Esophagus muscularis mucosa (tissue), 3 donors: Measurements from ENCODE around the gene MMP17.

ENCODE experiments used
- POLR2A ChIP-seq: fragments of 450-650 bp; IDR thresholded peaks from one replicate; pipeline ENCODE4 v1.6.1; 2017; ENCODE audit warnings: antibody characterized with exemption, moderate library complexity, mild to moderate bottlenecking, low read depth
- POLR2AphosphoS5 ChIP-seq, 2 donors: sonication (generic); formaldehyde crosslinking; IDR thresholded peaks; one replicate each; pipeline ENCODE4 v1.6.1; 2017; ENCODE audit warnings: antibody characterized with exemption in 2 of 2
- TF ChIP-seq, protein P1 (sequence below), 3 experiments: fragments of 200-600 bp in 2 of 3; fragments of 450-650 bp in 1 of 3; sonication (generic) in 2 of 3; IDR thresholded peaks; one replicate each; pipeline ENCODE4 v1.5.1; 2017 to 2019; ENCODE audit warnings: antibody characterized with exemption in 3 of 3, mild to moderate bottlenecking in 2 of 3, moderate library complexity in 1 of 3

DNA sequence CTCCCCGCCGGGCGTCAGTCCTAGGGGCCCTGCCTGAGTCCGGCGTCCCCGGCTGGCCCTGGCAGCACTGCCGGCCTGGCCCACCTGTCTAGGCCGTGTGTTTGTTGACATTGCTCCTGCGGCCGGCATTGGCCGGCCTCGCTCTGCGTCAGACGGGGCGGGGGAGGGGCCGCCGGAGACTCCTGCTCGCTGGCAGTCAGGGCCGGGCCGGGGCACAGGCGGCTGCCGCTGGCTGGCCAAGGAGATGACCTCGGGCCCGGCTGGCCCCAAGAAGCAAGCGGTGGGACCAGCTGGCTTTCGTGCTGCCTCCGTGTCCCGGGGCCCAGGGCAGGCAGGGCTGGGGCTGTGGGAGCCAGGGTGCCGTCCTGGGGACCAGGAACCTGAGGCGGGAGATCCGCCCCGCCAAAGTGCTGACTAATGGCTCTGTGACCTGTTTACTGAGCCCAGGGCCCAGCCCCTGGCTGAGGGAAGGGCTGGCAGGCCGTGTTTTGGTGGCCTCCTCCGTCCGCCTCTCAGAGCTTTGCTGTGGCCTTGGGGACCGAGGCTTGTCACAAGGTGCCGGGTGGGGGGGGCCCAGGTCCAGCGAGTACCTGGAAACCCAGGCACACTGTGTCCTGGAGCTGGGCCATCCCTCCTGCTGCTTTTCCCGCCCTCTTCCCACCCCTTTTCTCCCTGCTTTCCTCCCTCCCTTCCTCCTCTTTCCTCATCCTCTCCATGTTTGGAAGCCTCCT is 68.1 kb downstream of the MMP17 start:
- TF ChIP-seq POLR2AphosphoS5 (IDR thresholded peaks at IDR 0.05) (peak; percentile 94 to 98), POLR2A (peak; percentile 92)
- TF ChIP-seq, protein P1, sequence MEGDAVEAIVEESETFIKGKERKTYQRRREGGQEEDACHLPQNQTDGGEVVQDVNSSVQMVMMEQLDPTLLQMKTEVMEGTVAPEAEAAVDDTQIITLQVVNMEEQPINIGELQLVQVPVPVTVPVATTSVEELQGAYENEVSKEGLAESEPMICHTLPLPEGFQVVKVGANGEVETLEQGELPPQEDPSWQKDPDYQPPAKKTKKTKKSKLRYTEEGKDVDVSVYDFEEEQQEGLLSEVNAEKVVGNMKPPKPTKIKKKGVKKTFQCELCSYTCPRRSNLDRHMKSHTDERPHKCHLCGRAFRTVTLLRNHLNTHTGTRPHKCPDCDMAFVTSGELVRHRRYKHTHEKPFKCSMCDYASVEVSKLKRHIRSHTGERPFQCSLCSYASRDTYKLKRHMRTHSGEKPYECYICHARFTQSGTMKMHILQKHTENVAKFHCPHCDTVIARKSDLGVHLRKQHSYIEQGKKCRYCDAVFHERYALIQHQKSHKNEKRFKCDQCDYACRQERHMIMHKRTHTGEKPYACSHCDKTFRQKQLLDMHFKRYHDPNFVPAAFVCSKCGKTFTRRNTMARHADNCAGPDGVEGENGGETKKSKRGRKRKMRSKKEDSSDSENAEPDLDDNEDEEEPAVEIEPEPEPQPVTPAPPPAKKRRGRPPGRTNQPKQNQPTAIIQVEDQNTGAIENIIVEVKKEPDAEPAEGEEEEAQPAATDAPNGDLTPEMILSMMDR (IDR thresholded peaks at IDR 0.05): no peak
